ENCODE measurements around the gene THSD4. TPM values are rescaled to one million over a fixed set of nuclear protein-coding genes. Genes with fewer than 3 reads are reported as not detected.

THSD4 gene
- total RNA-seq, 4 donors from 2014 or later = 23.0 to 68.5 (median 48.6) TPM

DNA sequence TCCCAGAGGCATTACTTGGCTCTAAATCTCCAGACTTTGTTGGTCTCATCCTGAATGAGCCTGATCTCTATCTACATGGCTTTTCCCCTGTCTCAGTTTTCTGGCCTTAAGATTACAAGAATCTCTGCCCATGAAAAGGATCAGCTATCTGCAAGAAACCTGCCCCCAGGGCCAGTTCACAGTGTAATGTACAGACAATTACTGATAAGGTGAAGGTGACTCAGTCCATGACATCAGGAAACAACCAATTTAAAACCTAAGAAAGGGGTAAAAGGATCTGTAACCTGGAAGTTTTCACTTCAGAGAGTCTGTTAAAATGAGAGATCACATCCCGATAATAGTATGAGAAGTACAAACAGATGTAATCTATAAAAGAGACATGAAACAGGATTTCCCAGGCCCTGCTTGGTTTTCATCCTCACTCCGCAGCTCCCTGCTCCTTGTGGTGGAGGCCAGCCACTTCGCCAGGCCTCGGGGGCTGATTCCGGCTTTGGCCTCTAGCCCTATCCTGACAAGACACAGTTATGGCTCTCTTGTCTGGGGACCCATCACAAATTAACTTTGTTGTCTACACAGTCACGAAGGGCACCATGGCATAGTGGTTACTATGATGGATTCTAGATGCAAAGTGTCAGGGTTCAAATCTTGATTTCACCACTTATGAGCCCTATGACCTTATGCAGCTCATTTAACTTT lies 136.9 kb downstream of the THSD4 start:
- no peaks in the 10 kb centered on the region for H3K4me1 ChIP-seq
- DNase-seq = no peak
- H3K9me3 ChIP-seq = no peaks in the 10 kb centered on the region
- peak overlapping the region in 1 of 3 donors; percentile 2 for H3K27ac ChIP-seq
- intact Hi-C loops (cut with DNase I) = no loop called here
- TF ChIP-seq, protein P1, sequence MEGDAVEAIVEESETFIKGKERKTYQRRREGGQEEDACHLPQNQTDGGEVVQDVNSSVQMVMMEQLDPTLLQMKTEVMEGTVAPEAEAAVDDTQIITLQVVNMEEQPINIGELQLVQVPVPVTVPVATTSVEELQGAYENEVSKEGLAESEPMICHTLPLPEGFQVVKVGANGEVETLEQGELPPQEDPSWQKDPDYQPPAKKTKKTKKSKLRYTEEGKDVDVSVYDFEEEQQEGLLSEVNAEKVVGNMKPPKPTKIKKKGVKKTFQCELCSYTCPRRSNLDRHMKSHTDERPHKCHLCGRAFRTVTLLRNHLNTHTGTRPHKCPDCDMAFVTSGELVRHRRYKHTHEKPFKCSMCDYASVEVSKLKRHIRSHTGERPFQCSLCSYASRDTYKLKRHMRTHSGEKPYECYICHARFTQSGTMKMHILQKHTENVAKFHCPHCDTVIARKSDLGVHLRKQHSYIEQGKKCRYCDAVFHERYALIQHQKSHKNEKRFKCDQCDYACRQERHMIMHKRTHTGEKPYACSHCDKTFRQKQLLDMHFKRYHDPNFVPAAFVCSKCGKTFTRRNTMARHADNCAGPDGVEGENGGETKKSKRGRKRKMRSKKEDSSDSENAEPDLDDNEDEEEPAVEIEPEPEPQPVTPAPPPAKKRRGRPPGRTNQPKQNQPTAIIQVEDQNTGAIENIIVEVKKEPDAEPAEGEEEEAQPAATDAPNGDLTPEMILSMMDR (IDR thresholded peaks at IDR 0.05) = no peak
- no peak for TF ChIP-seq POLR2A (IDR thresholded peaks at IDR 0.05)
- WGBS, 2 donors = 83 to 88% methylated on average over 6 of the region's 6 CpGs
- no peak overlapping the region for H3K4me3 ChIP-seq (replicated peaks in 1 of 3)
- H3K27me3 ChIP-seq = no peaks in the 10 kb centered on the region
- H3K36me3 ChIP-seq = no peaks in the 10 kb centered on the region

DNA sequence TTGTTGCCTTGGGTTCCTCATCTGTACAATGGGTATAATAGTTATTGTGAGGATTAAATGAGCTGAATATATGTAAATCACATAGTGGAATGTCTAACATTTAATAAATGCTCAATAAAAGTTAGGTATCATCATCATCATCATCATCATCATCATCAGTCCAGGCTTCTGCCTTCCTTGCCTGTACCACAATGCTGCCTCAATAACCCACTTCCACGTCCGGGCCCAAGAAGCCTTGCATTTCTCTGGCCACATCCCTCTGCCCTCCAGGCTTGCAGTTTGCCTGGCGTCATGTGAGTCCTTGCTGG lies 137.4 kb downstream of the THSD4 start:
- Histone ChIP-seq H3K4me3 (replicated peaks in 1 of 3) (no peak overlapping the region), H3K4me1 (no peaks in the 10 kb centered on the region), H3K27ac (no peak overlapping the region), H3K9me3 (no peaks in the 10 kb centered on the region), H3K36me3 (no peaks in the 10 kb centered on the region), H3K27me3 (no peaks in the 10 kb centered on the region)
- intact Hi-C loops (cut with DNase I) = no loop called here
- TF ChIP-seq, protein P1 (IDR thresholded peaks at IDR 0.05) = no peak
- TF ChIP-seq POLR2A (IDR thresholded peaks at IDR 0.05) = no peak
- 95 to 96% methylated on average over 3 of the region's 3 CpGs for WGBS, 2 donors
- no peak for DNase-seq

DNA sequence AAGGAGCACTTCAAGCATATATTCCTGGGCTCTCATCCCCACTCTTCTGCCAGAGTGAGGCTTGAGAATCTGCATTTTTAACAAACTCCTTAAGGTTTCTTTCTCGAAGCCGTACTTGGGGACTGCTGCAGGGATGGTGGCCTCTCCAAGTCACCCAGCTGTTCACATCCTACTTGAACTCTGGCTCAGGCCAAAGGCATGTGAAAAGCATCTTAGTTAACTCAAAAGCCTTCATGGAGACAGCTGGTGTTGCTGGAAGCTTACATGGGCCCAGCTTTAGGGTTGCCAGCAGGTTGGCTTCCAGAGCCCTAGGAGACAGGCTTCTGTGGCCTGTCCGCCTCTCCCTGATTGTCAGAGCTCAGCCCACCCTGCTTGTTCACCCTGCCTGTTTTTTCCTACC lies 139.2 kb downstream of the THSD4 start:
- no peak overlapping the region for H3K4me3 ChIP-seq (replicated peaks in 1 of 3)
- WGBS, 2 donors = 91 to 96% methylated on average over 3 of the region's 3 CpGs
- H3K27me3 ChIP-seq = no peaks in the 10 kb centered on the region
- no peak overlapping the region for H3K27ac ChIP-seq
- intact Hi-C loops (cut with DNase I) = no loop called here
- TF ChIP-seq, protein P1 (IDR thresholded peaks at IDR 0.05) = no peak
- TF ChIP-seq POLR2A (IDR thresholded peaks at IDR 0.05) = no peak
- no peaks in the 10 kb centered on the region for H3K4me1 ChIP-seq
- no peaks in the 10 kb centered on the region for H3K9me3 ChIP-seq
- no peak for DNase-seq
- H3K36me3 ChIP-seq = no peaks in the 10 kb centered on the region

DNA sequence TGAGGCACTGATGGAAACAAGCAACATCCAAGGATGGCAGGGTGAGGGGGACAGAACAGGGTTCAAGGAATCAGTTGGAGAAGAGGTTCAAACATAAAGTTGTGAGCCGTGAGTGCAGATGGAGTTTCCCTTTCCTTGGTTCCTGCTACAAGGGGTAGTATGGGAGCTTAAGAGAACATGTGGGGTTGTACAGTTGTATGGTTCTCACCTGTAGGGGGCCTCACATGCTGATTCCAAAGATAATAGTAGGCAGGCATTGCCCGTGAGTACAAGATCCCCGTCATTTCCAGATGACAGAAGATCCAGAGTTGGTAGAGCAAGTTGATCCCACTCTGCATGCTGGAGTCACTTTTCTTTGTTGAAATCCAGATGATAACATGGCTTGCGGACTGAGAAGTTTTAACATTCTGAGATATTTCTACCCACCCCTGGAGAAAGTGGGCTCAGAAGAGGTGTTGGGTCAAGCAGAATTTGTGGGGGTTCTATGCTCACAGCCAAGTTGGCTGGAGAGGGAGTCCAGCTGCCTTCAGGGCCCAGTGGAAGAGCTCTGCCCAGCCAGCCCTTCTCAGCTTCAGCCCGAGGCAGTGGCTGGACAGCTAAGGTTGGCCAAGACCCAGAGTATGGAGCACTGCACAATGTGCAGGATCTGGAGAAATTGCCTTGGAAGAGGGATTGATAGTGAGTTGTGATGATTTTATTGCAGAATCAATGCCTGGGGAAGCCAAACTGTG lies 141.8 kb downstream of the THSD4 start:
- Histone ChIP-seq H3K4me1 (no peaks in the 10 kb centered on the region), H3K9me3 (no peaks in the 10 kb centered on the region), H3K36me3 (no peaks in the 10 kb centered on the region), H3K27ac (no peak overlapping the region), H3K4me3 (replicated peaks in 1 of 3) (no peak overlapping the region), H3K27me3 (no peaks in the 10 kb centered on the region)
- intact Hi-C loops (cut with DNase I) = no loop called here
- TF ChIP-seq, protein P1 (IDR thresholded peaks at IDR 0.05) = no peak
- no peak for TF ChIP-seq POLR2A (IDR thresholded peaks at IDR 0.05)
- DNase-seq = no peak
- WGBS, 2 donors = 96 to 97% methylated on average over 5 of the region's 5 CpGs

DNA sequence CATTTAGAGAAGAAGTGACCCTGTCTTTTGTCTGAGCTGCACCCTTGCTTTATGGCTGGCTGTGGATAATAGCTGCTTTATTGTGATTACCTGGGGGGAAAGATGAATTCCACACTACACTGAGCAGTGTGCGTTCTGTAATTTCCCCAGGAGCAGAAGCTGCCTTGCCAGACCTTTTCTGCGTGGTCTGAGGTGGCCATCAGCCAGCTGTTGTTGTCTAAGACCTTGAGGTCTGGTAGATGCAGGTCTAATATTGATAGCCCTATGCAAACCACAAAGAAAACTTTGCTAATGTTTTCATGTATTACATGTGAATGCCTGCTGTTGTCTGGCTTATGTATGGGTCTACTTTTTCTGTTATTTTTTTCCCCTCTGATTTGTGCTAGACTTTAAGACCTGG lies 144.6 kb downstream of the THSD4 start:
- Histone ChIP-seq H3K27me3 (no peaks in the 10 kb centered on the region), H3K9me3 (no peaks in the 10 kb centered on the region), H3K36me3 (no peaks in the 10 kb centered on the region), H3K27ac (no peak overlapping the region), H3K4me1 (no peaks in the 10 kb centered on the region), H3K4me3 (replicated peaks in 1 of 3) (no peak overlapping the region)
- DNase-seq = no peak
- intact Hi-C loops (cut with DNase I) = no loop called here
- TF ChIP-seq POLR2A (IDR thresholded peaks at IDR 0.05) = no peak
- TF ChIP-seq, protein P1 (IDR thresholded peaks at IDR 0.05) = no peak
- WGBS, 2 donors = 76 to 90% methylated on average over 2 of the region's 2 CpGs

Data from thyroid gland (tissue), 4 donors.